MG63 (cell line): Measurements from ENCODE around the gene APLP2. TPM values are rescaled to one million over a fixed set of nuclear protein-coding genes. Genes with fewer than 3 reads are reported as not detected.
"Not testable (repeated sequence)": the region's sequence is repeated elsewhere in the genome, so short reads cannot be mapped to it uniquely, and the experiment has no call there.

Source experiments
- DNase-seq: peaks from one replicate; pipeline ENCODE4 v3.0.0-alpha.2; 2020
- H3K27me3 ChIP-seq: fragments of 250-450 bp; sonication (Bioruptor Pico); 2 replicates; pipeline ENCODE4 v1.5.1; 2020; ENCODE audit warnings: mild to moderate bottlenecking, moderate library complexity
- H3K36me3 ChIP-seq: fragments of 250-450 bp; sonication (Bioruptor Pico); 2 replicates; pipeline ENCODE4 v1.5.1; 2020; ENCODE audit warnings: mild to moderate bottlenecking, moderate library complexity
- H3K4me3 ChIP-seq: fragments of 250-450 bp; sonication (Bioruptor Pico); 2 replicates; pipeline ENCODE4 v1.5.1; 2020; ENCODE audit warnings: mild to moderate bottlenecking, moderate library complexity
- H3K9me3 ChIP-seq: fragments of 250-450 bp; sonication (Bioruptor Pico); 2 replicates; pipeline ENCODE4 v1.5.1; 2020; ENCODE audit warnings: mild to moderate bottlenecking, moderate library complexity
- total RNA-seq: library from RNA; depleted of rRNA; stranded (reverse); fragments of >200 nt; shearing (Covaris generic); gene quantifications from 2 replicates; pipeline ENCODE4 v1.2.3, GENCODE V29; 2014; ENCODE audit warnings: low replicate concordance

The APLP2 gene
- total RNA-seq, 1 experiment from 2014 or later = 369 TPM

- no peaks in the 10 kb centered on the region for H3K27me3 ChIP-seq
These were observed 91.9 kb downstream of the APLP2 start for GRCh38 chr11:130161441-130162145.

GRCh38 chr11:130162733-130163132, 93.0 kb downstream of the APLP2 start:
- no peak overlapping the region for H3K4me3 ChIP-seq
- peak; percentile 51 for DNase-seq
- H3K36me3 ChIP-seq = no peaks in the 10 kb centered on the region
- H3K9me3 ChIP-seq = no peaks in the 10 kb centered on the region
- H3K27me3 ChIP-seq = no peaks in the 10 kb centered on the region

More at GRCh38 chr11:130161441-130162145, 91.9 kb downstream of the APLP2 start:
- no peak overlapping the region for H3K4me3 ChIP-seq
- H3K36me3 ChIP-seq = no peaks in the 10 kb centered on the region
- no peaks in the 10 kb centered on the region for H3K9me3 ChIP-seq
- DNase-seq = no peak

- Histone ChIP-seq H3K4me3 (no peak overlapping the region), H3K27me3 (no peaks in the 10 kb centered on the region), H3K9me3 (no peaks in the 10 kb centered on the region), H3K36me3 (no peaks in the 10 kb centered on the region)
- no peak for DNase-seq
These were observed 93.9 kb downstream of the APLP2 start for GRCh38 chr11:130163346-130164220.

GRCh38 chr11:130164221-130164570, 94.5 kb downstream of the APLP2 start:
- Histone ChIP-seq H3K36me3 (no peaks in the 10 kb centered on the region), H3K4me3 (no peak overlapping the region), H3K27me3 (no peaks in the 10 kb centered on the region), H3K9me3 (no peaks in the 10 kb centered on the region)
- DNase-seq = no peak

- DNase-seq = no peak
- no peaks in the 10 kb centered on the region for H3K27me3 ChIP-seq
- no peaks in the 10 kb centered on the region for H3K9me3 ChIP-seq
- no peak overlapping the region for H3K4me3 ChIP-seq
- no peaks in the 10 kb centered on the region for H3K36me3 ChIP-seq
These were observed 96.1 kb downstream of the APLP2 start for GRCh38 chr11:130165601-130166456.

GRCh38 chr11:130166457-130166784, 96.7 kb downstream of the APLP2 start:
- Histone ChIP-seq H3K4me3 (no peak overlapping the region), H3K36me3 (no peaks in the 10 kb centered on the region), H3K9me3 (no peaks in the 10 kb centered on the region), H3K27me3 (no peaks in the 10 kb centered on the region)
- DNase-seq = peak; percentile 92

GRCh38 chr11:130167146-130167545, 97.5 kb downstream of the APLP2 start:
- no peaks in the 10 kb centered on the region for H3K36me3 ChIP-seq
- DNase-seq = no peak
- no peaks in the 10 kb centered on the region for H3K9me3 ChIP-seq

GRCh38 chr11:130168105-130168504, 98.4 kb downstream of the APLP2 start:
- H3K9me3 ChIP-seq = no peaks in the 10 kb centered on the region
- H3K27me3 ChIP-seq = no peaks in the 10 kb centered on the region
- H3K36me3 ChIP-seq = no peaks in the 10 kb centered on the region
- DNase-seq = peak; percentile 51
- no peak overlapping the region for H3K4me3 ChIP-seq

More at GRCh38 chr11:130167146-130167545, 97.5 kb downstream of the APLP2 start:
- no peak overlapping the region for H3K4me3 ChIP-seq
- H3K27me3 ChIP-seq = no peaks in the 10 kb centered on the region

GRCh38 chr11:130170345-130170744, 100.7 kb downstream of the APLP2 start:
- Histone ChIP-seq H3K4me3 (no peak overlapping the region), H3K36me3 (no peaks in the 10 kb centered on the region), H3K27me3 (no peaks in the 10 kb centered on the region), H3K9me3 (no peaks in the 10 kb centered on the region)
- DNase-seq = no peak

GRCh38 chr11:130171534-130171933, 101.8 kb downstream of the APLP2 start:
- no peaks in the 10 kb centered on the region for H3K9me3 ChIP-seq
- no peaks in the 10 kb centered on the region for H3K36me3 ChIP-seq
- H3K27me3 ChIP-seq = no peaks in the 10 kb centered on the region
- no peak for DNase-seq
- H3K4me3 ChIP-seq = no peak overlapping the region

GRCh38 chr11:130172001-130172400, 102.3 kb downstream of the APLP2 start:
- not testable (repeated sequence) for H3K27me3 ChIP-seq, H3K9me3 ChIP-seq, H3K4me3 ChIP-seq, DNase-seq, H3K36me3 ChIP-seq

- no peaks in the 10 kb centered on the region for H3K36me3 ChIP-seq
- DNase-seq = no peak
- no peak overlapping the region for H3K4me3 ChIP-seq
- no peaks in the 10 kb centered on the region for H3K9me3 ChIP-seq
- H3K27me3 ChIP-seq = no peaks in the 10 kb centered on the region
These were observed 104.9 kb downstream of the APLP2 start for GRCh38 chr11:130174642-130175041.

GRCh38 chr11:130175898-130176297, 106.2 kb downstream of the APLP2 start:
- H3K9me3 ChIP-seq = no peaks in the 10 kb centered on the region
- no peaks in the 10 kb centered on the region for H3K27me3 ChIP-seq
- DNase-seq = no peak
- no peak overlapping the region for H3K4me3 ChIP-seq
- H3K36me3 ChIP-seq = no peaks in the 10 kb centered on the region

- DNase-seq = no peak
- no peaks in the 10 kb centered on the region for H3K36me3 ChIP-seq
- H3K9me3 ChIP-seq = no peaks in the 10 kb centered on the region
- H3K4me3 ChIP-seq = no peak overlapping the region
- H3K27me3 ChIP-seq = no peaks in the 10 kb centered on the region
These were observed 108.1 kb downstream of the APLP2 start for GRCh38 chr11:130177782-130178181.

GRCh38 chr11:130178441-130179339, 109.0 kb downstream of the APLP2 start:
- H3K4me3 ChIP-seq = no peak overlapping the region
- H3K9me3 ChIP-seq = no peaks in the 10 kb centered on the region
- no peak for DNase-seq
- no peaks in the 10 kb centered on the region for H3K27me3 ChIP-seq
- H3K36me3 ChIP-seq = no peaks in the 10 kb centered on the region
